Hematopoietic multipotent progenitor cell treated with erythropoietin and hydrocortisone succinate and interleukin-3 and kit ligand, for 4 days (in vitro differentiated cells): ENCODE data around the gene RARG.

Experiments used
- DNase-seq: peaks from one replicate; pipeline ENCODE4 v3.0.0-alpha.2; 2015

The RARG gene

GRCh38 chr12:53241623-53242412, 9.8 kb upstream of the RARG start:
- no peak for DNase-seq

GRCh38 chr12:53239643-53240258, 7.7 kb upstream of the RARG start:
- no peak for DNase-seq

- no peak for DNase-seq
Measured at GRCh38 chr12:53236443-53237111, 4.6 kb upstream of the RARG start.

GRCh38 chr12:53235742-53236442, 3.9 kb upstream of the RARG start:
- DNase-seq: no peak

GRCh38 chr12:53235164-53235563, 3.2 kb upstream of the RARG start:
- no peak for DNase-seq

GRCh38 chr12:53234271-53234914, 2.4 kb upstream of the RARG start:
- DNase-seq: peak; percentile 44

- DNase-seq: peak; percentile 48
Measured at GRCh38 chr12:53233671-53234121, 1.7 kb upstream of the RARG start.

- DNase-seq: peak; percentile 82
Measured at GRCh38 chr12:53232646-53233461, 845 bp upstream of the RARG start.

- DNase-seq: no peak
Measured at GRCh38 chr12:53231671-53231920, 413 bp downstream of the RARG start.

GRCh38 chr12:53230108-53230845, 1.7 kb downstream of the RARG start:
- no peak for DNase-seq

- no peak for DNase-seq
Measured at GRCh38 chr12:53229454-53229853, 2.6 kb downstream of the RARG start.

GRCh38 chr12:53227836-53228235, 4.2 kb downstream of the RARG start:
- no peak for DNase-seq

- DNase-seq: no peak
Measured at GRCh38 chr12:53227341-53227740, 4.7 kb downstream of the RARG start.

GRCh38 chr12:53226815-53227214, 5.2 kb downstream of the RARG start:
- no peak for DNase-seq

- no peak for DNase-seq
Measured at GRCh38 chr12:53225635-53226424, 6.2 kb downstream of the RARG start.

GRCh38 chr12:53224897-53225634, 6.9 kb downstream of the RARG start:
- no peak for DNase-seq

GRCh38 chr12:53224061-53224896, 7.7 kb downstream of the RARG start:
- DNase-seq: no peak

- peak; percentile 45 for DNase-seq
Measured at GRCh38 chr12:53223389-53224060, 8.5 kb downstream of the RARG start.
